Spleen (tissue), 11 donors: ENCODE data around the gene RNF121. TPM values are rescaled to one million over a fixed set of nuclear protein-coding genes. Genes with fewer than 3 reads are reported as not detected.
"Not testable (repeated sequence)": the region's sequence is repeated elsewhere in the genome, so short reads cannot be mapped to it uniquely, and the experiment has no call there.

Experiments used
- DNase-seq: peaks from one replicate; pipeline ENCODE4 v3.0.0-alpha.2; 2020
- H3K27ac ChIP-seq, 8 donors: fragments of 200-600 bp; sonication (generic) in 7 of 8; 1 replicate in 4 of 8; 2 replicates in 4 of 8; pipeline versions ENCODE4 v1.5.0 to v1.8.0; 2016 to 2021; ENCODE audit warnings: inconsistent platforms in 4 of 8, mild to moderate bottlenecking in 4 of 8, moderate library complexity in 1 of 8
- H3K27me3 ChIP-seq, 7 donors: fragments of 200-600 bp; sonication (generic) in 6 of 7; replicated peaks in 1 of 7; 1 replicate in 4 of 7; 2 replicates in 3 of 7; pipeline versions ENCODE4 v1.5.0 to v1.8.0; 2016 to 2021; ENCODE audit warnings: inconsistent platforms in 3 of 7, mild to moderate bottlenecking in 1 of 7
- H3K36me3 ChIP-seq, 6 donors: fragments of 200-600 bp; sonication (generic) in 5 of 6; 1 replicate in 4 of 6; 2 replicates in 2 of 6; pipeline versions ENCODE4 v1.5.0 to v1.8.0; 2016 to 2021; ENCODE audit warnings: inconsistent platforms in 2 of 6
- H3K4me1 ChIP-seq, 6 donors: fragments of 200-600 bp; sonication (generic) in 5 of 6; 1 replicate in 3 of 6; 2 replicates in 3 of 6; pipeline versions ENCODE4 v1.5.0 to v1.8.0; 2016 to 2021; ENCODE audit warnings: inconsistent platforms in 3 of 6
- H3K4me3 ChIP-seq, 8 donors: fragments of 200-600 bp; sonication (generic) in 7 of 8; 1 replicate in 4 of 8; 2 replicates in 4 of 8; pipeline versions ENCODE4 v1.5.0 to v1.8.0; 2016 to 2021; ENCODE audit warnings: inconsistent platforms in 4 of 8, mild to moderate bottlenecking in 4 of 8, moderate library complexity in 2 of 8
- H3K9me3 ChIP-seq, 8 donors: fragments of 200-600 bp; sonication (generic) in 7 of 8; 1 replicate in 4 of 8; 2 replicates in 4 of 8; pipeline versions ENCODE4 v1.5.0 to v1.8.0; 2016 to 2021; ENCODE audit warnings: inconsistent platforms in 4 of 8
- CTCF ChIP-seq, 11 experiments: fragments of 200-600 bp in 7 of 11; fragments of 450-650 bp in 4 of 11; sonication (generic) in 4 of 11; IDR thresholded peaks in 8 of 11; conservative IDR thresholded peaks in 3 of 11; 1 replicate in 7 of 11; 2 replicates in 4 of 11; pipeline versions ENCODE4 v1.4.0 to v1.8.0; 2016 to 2021; ENCODE audit warnings: antibody characterized with exemption in 11 of 11, inconsistent platforms in 4 of 11, mild to moderate bottlenecking in 1 of 11
- POLR2A ChIP-seq, 3 donors: fragments of 450-650 bp; IDR thresholded peaks; one replicate each; pipeline ENCODE4 v1.5.1; 2017; ENCODE audit warnings: antibody characterized with exemption in 3 of 3, mild to moderate bottlenecking in 1 of 3
- POLR2AphosphoS5 ChIP-seq, 3 donors: sonication (generic); formaldehyde crosslinking; IDR thresholded peaks; one replicate each; pipeline ENCODE4 v1.5.1; 2017; ENCODE audit warnings: antibody characterized with exemption in 3 of 3
- WGBS, 5 donors: extraction: QIAGEN DNeasy Blood & Tissue Kit in 3 of 5; methylation state at CpG; one replicate each; pipeline versions ENCODE4 v1.1.5 to v1.1.7; 2013 to 2018; 5-methylcytosine and 5-hydroxymethylcytosine counted together
- intact Hi-C: fragments of 100-400 bp; cut with DNase I; formaldehyde crosslinking; loops from one replicate; pipeline ENCODE4 v1.15.0; 2023; ENCODE audit warnings: low total_unique reads
- polyA plus RNA-seq, 3 donors: library from polyadenylated mRNA; stranded (reverse); fragments of 200-250 nt; gene quantifications; one replicate each; pipeline ENCODE4 v1.2.1, GENCODE V29; 2013
- total RNA-seq, 7 donors: library from RNA; depleted of rRNA in 3 of 7; stranded (reverse); fragments of >200 nt in 3 of 7; fragmentation: NEBNext Ultra II Directional in 4 of 7; extraction: Animal tissue kit (Norgen Biotek cat#: 25700) in 4 of 7; gene quantifications; one replicate each; pipeline versions ENCODE4 v1.1.0 to v1.2.1, GENCODE V29; 2016 to 2021
- donor health status: healthy with polysubstance abuse.
- donor health status: DM: no; HTN: no; CAD: no; lungs with moderate emphysema.
- donor health status: DM: no; HTN: no; CAD: no.
- donor health status: Bipolar disorder and iron deficiency.
- donor health status: healthy.
- donor health status: DM: no; HTN: no; CAD: no.
- donor health status: DM: yes; HTN: yes; CAD: no.

RNF121 gene
- total and polyA plus RNA-seq, 10 donors, result 5.3 to 35.5 (median 27.3) TPM

DNA sequence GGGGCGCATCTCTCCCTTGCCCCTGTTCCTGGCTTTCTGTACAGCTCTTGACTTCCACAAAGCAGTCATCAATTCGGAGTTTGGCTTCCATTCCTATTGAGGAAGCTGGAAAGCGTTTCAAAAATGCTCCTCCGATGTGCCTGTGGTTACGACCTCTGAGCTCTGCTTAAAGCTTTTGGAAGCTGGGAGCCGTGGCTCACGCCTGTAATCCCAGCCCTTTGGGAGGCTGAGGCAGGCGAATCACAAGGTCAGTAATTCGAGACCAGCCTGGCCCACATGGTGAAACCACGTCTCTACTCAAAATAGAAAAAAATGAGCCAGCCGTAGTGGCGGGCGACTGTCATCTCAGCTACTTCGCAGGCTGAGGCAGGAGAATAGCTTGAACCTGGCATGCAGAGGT is 27.7 kb upstream of the RNF121 start:
- peaks cover 0 to 31% (median under 1%) of the 10 kb centered on the region in 6 donors for H3K36me3 ChIP-seq
- DNase-seq, H3K9me3 ChIP-seq, intact Hi-C loops, H3K27me3 ChIP-seq, H3K4me3 ChIP-seq, H3K4me1 ChIP-seq: not testable (repeated sequence)
- 79 to 90% (median 82%) methylated on average over 14 of the region's 14 CpGs for WGBS, 5 donors
- TF ChIP-seq POLR2AphosphoS5 (IDR thresholded peaks at IDR 0.05), result peak in 1 of 3 donors; percentile 22
- H3K27ac ChIP-seq, result peak overlapping the region in 6 of 8 donors; percentile 41 to 61 (median 52)

- no peaks in the 10 kb centered on the region for H3K9me3 ChIP-seq
- H3K36me3 ChIP-seq, result peaks cover 0 to 66% (median 13%) of the 10 kb centered on the region in 6 donors
- intact Hi-C loops, result no loop called here
- H3K27ac ChIP-seq, result no peak overlapping the region
- H3K4me1 ChIP-seq, result no peaks in the 10 kb centered on the region
- H3K27me3 ChIP-seq, result no peaks in the 10 kb centered on the region
- TF ChIP-seq POLR2A (IDR thresholded peaks at IDR 0.05) (no peak), POLR2AphosphoS5 (IDR thresholded peaks at IDR 0.05) (no peak), CTCF (IDR thresholded peaks at IDR 0.05 in 8 of 11, conservative IDR thresholded peaks at IDR 0.05 in 3 of 11) (no peak)
- no peak for DNase-seq
- H3K4me3 ChIP-seq, result no peak overlapping the region
- WGBS, 5 donors, result 86 to 94% (median 88%) methylated on average over 9 of the region's 9 CpGs
These were observed 20.6 kb upstream of the RNF121 start for GRCh38 chr11:71908218-71908617.

DNA sequence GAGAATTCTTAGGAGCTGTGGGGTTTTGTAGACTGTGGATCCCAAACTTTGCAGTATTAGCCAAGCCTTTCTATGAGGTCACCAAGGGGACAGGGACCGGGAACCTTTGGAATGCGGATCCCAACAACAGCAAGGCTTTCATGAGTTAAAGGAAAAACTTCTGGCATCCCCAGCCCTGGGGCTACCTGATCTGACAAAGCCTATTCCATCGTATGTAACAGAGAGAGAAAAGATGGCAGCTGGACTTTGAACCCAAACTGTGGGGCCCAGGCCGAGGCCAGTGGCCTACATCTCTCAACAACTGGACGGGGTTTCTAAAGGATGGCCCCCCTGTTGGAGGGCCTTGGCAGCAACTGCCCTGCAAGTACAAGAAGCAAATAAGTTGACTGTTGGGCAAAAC is 18.1 kb upstream of the RNF121 start:
- DNase-seq, H3K4me1 ChIP-seq, H3K27ac ChIP-seq, H3K9me3 ChIP-seq, H3K4me3 ChIP-seq, intact Hi-C loops, H3K27me3 ChIP-seq: not testable (repeated sequence)
- 93 to 100% (median 95%) methylated on average over 5 of the region's 5 CpGs for WGBS, 5 donors
- peaks cover 0 to 75% (median 39%) of the 10 kb centered on the region in 6 donors for H3K36me3 ChIP-seq

DNA sequence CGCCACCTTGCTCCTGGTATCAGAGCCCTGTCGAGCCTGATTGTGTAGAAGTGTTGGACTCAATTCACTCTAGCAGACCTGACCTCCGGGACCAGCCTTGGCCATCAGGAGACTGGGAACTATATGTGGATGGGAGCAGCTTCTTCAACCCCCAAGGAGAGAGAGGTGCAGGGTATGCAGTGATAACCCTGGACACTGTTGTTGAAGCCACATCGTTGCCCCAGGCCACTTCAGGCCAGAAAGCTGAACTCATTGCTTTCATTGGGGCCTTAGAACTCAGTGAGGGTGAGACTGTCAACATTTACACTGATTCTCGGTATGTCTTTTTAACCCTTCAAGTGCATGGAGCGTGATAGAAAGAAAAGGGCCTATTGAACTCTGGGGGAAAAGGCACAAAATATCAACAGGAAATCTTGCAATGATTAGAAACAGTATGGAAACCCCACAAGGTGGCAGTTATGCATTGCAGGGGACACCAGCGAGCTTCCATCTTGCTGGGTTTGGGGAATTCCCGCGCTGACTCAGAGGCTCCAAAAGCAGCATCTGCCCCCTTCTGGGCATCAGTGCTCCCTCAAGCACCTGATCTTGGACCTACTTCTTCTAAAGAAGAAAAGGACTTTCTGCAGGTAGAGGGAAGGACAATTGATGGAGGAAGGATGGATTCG is 17.4 kb upstream of the RNF121 start:
- H3K27ac ChIP-seq, intact Hi-C loops, H3K9me3 ChIP-seq, H3K4me3 ChIP-seq, H3K4me1 ChIP-seq, DNase-seq, H3K27me3 ChIP-seq: not testable (repeated sequence)
- H3K36me3 ChIP-seq, result peaks cover 0 to 80% (median 44%) of the 10 kb centered on the region in 6 donors
- WGBS, 5 donors, result 82 to 88% (median 85%) methylated on average over 10 of the region's 10 CpGs

DNA sequence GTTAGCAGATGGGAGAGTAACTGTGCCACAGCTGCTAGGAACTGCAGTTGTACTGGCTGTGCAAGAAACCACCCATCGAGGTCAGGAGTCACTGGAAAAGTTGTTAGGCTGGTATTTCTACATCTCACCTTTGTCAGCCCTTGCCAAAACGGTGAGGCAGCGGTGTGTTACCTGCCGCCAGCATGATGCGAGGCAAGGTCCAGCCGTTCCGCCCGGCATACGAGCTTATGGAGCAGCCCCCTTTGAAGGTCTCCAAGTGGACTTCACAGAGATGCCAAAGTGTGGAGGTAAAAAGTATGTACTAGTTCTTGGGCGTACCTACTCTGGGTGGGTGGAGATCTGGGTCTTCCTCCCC is 16.9 kb upstream of the RNF121 start:
- 93 to 99% (median 95%) methylated on average over 10 of the region's 10 CpGs for WGBS, 5 donors
- H3K36me3 ChIP-seq, result peaks cover 0 to 80% (median 47%) of the 10 kb centered on the region in 6 donors
- intact Hi-C loops, result not testable (repeated sequence)

GRCh38 chr11:71913756-71914526 is 14.9 kb upstream of the RNF121 start:
- Histone ChIP-seq H3K4me3 (no peak overlapping the region), H3K4me1 (no peaks in the 10 kb centered on the region), H3K27ac (no peak overlapping the region), H3K36me3 (peaks cover 0 to 86% (median 62%) of the 10 kb centered on the region in 6 donors), H3K9me3 (no peaks in the 10 kb centered on the region), H3K27me3 (no peaks in the 10 kb centered on the region)
- intact Hi-C loops, result no loop called here
- TF ChIP-seq CTCF (IDR thresholded peaks at IDR 0.05 in 8 of 11, conservative IDR thresholded peaks at IDR 0.05 in 3 of 11) (no peak), POLR2A (IDR thresholded peaks at IDR 0.05) (no peak), POLR2AphosphoS5 (IDR thresholded peaks at IDR 0.05) (no peak)
- 92 to 95% (median 94%) methylated on average over 5 of the region's 5 CpGs for WGBS, 5 donors
- no peak for DNase-seq

More for the DNA sequence above, 16.9 kb upstream of the RNF121 start:
- DNase-seq, H3K4me1 ChIP-seq, H3K27ac ChIP-seq, H3K9me3 ChIP-seq, H3K27me3 ChIP-seq, H3K4me3 ChIP-seq: not testable (repeated sequence)
